ENCODE results near the gene LMF1.

LMF1 gene

GRCh38 chr16:899683-900060, 71.1 kb downstream of the LMF1 start:
- no peak overlapping the region for H3K4me3 ChIP-seq (ENCODE audit: low read depth, low read length)
- no peak for TF ChIP-seq CTCF (IDR thresholded peaks at IDR 0.05; ENCODE audit: low read depth, low read length)
- no peak for DNase-seq (ENCODE audit: low read depth, low spot score)
- in situ Hi-C loops (cut with HindIII; ENCODE audit: low sequenced_read_pairs): no loop called here

- in situ Hi-C loops (cut with HindIII; ENCODE audit: low sequenced_read_pairs): no loop called here
- DNase-seq (ENCODE audit: low read depth, low spot score): no peak
- no peak for TF ChIP-seq CTCF (IDR thresholded peaks at IDR 0.05; ENCODE audit: low read depth, low read length)
- no peak overlapping the region for H3K4me3 ChIP-seq (ENCODE audit: low read depth, low read length)
Measured at GRCh38 chr16:898761-899682, 71.8 kb downstream of the LMF1 start.

- DNase-seq (ENCODE audit: low read depth, low spot score): no peak
- H3K4me3 ChIP-seq (ENCODE audit: low read depth, low read length): no peak overlapping the region
- in situ Hi-C loops (cut with HindIII; ENCODE audit: low sequenced_read_pairs): no loop called here
- TF ChIP-seq CTCF (IDR thresholded peaks at IDR 0.05; ENCODE audit: low read depth, low read length): no peak
Measured at GRCh38 chr16:898216-898615, 72.6 kb downstream of the LMF1 start.

- no peak for DNase-seq (ENCODE audit: low read depth, low spot score)
- no peak for TF ChIP-seq CTCF (IDR thresholded peaks at IDR 0.05; ENCODE audit: low read depth, low read length)
- H3K4me3 ChIP-seq (ENCODE audit: low read depth, low read length): no peak overlapping the region
- in situ Hi-C loops (cut with HindIII; ENCODE audit: low sequenced_read_pairs): no loop called here
Measured at GRCh38 chr16:897701-898100, 73.1 kb downstream of the LMF1 start.

- no peak for TF ChIP-seq CTCF (IDR thresholded peaks at IDR 0.05; ENCODE audit: low read depth, low read length)
- H3K4me3 ChIP-seq (ENCODE audit: low read depth, low read length): no peak overlapping the region
- in situ Hi-C loops (cut with HindIII; ENCODE audit: low sequenced_read_pairs): no loop called here
- DNase-seq (ENCODE audit: low read depth, low spot score): no peak
Measured at GRCh38 chr16:897200-897543, 73.6 kb downstream of the LMF1 start.

- in situ Hi-C loops (cut with HindIII; ENCODE audit: low sequenced_read_pairs): no loop called here
- no peak for TF ChIP-seq CTCF (IDR thresholded peaks at IDR 0.05; ENCODE audit: low read depth, low read length)
- DNase-seq (ENCODE audit: low read depth, low spot score): no peak
- H3K4me3 ChIP-seq (ENCODE audit: low read depth, low read length): no peak overlapping the region
Measured at GRCh38 chr16:896261-897199, 74.3 kb downstream of the LMF1 start.

Measured in astrocyte of the spinal cord (primary cell).